ENCODE data around the gene CSNK1D. TPM values are rescaled to one million over a fixed set of nuclear protein-coding genes. Genes with fewer than 3 reads are reported as not detected.

The CSNK1D gene
- total RNA-seq, 4 donors from 2014 or later = 52.3 to 142 (median 58.8) TPM

DNA sequence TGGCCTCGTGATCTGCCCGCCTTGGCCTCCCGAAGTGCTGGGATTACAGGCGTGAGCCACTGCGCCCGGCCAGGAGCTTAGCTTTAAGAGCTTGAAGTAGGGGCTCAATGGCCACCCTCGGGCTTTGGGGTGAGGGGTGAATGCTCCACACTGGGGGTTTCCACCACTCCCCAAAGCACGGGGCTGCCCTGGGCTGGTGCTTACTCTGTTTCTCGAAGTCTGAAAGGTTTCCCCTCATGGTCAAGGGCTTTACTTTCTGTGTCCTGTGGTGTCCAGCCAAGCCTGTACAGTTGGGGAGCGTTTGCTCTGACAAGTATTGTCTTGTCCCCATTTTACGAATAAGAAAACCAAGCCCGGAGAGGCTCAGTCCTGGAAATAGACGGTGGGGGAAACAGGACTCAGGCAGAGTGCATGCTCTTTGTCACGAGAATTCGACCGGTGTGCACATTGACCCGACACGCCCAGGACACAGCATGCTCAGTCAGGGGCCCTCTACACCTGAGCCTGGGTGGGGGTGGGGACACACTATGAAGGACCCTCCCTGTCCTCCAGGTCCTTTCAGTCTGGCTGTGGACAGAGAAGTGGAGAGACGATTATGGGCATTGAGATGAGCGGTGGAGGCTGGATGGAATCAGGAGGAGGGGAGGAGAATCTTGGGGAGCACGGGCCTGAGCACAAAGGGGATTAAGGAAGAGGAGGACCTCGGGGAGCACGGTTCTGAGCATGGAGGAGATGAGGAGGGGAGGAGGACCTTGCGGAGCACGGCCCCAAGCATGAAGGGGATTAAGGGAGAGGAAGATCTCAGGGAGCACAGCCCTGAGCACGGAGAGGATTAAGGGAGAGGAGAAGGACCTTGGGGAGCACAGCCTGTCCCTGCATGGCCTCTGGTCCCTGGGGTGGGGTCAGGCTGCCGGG lies 36.4 kb upstream of the CSNK1D start:
- Histone ChIP-seq H3K9me3 (no peaks in the 10 kb centered on the region), H3K4me3 (no peak overlapping the region), H3K36me3 (no peaks in the 10 kb centered on the region), H3K4me1 (peaks cover 3% of the 10 kb centered on the region), H3K27me3 (peaks cover 43% of the 10 kb centered on the region), H3K27ac (no peak overlapping the region)
- DNase-seq (ENCODE audit: low spot score in 2 of 2) = no peak
- 84% methylated on average over 25 of the region's 27 CpGs for WGBS
- TF ChIP-seq POLR2AphosphoS5 (IDR thresholded peaks at IDR 0.05) (no peak), EP300 (IDR thresholded peaks at IDR 0.05) (no peak), POLR2A (IDR thresholded peaks at IDR 0.05) (no peak)
- TF ChIP-seq, protein P1, sequence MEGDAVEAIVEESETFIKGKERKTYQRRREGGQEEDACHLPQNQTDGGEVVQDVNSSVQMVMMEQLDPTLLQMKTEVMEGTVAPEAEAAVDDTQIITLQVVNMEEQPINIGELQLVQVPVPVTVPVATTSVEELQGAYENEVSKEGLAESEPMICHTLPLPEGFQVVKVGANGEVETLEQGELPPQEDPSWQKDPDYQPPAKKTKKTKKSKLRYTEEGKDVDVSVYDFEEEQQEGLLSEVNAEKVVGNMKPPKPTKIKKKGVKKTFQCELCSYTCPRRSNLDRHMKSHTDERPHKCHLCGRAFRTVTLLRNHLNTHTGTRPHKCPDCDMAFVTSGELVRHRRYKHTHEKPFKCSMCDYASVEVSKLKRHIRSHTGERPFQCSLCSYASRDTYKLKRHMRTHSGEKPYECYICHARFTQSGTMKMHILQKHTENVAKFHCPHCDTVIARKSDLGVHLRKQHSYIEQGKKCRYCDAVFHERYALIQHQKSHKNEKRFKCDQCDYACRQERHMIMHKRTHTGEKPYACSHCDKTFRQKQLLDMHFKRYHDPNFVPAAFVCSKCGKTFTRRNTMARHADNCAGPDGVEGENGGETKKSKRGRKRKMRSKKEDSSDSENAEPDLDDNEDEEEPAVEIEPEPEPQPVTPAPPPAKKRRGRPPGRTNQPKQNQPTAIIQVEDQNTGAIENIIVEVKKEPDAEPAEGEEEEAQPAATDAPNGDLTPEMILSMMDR (IDR thresholded peaks at IDR 0.05) = no peak

DNA sequence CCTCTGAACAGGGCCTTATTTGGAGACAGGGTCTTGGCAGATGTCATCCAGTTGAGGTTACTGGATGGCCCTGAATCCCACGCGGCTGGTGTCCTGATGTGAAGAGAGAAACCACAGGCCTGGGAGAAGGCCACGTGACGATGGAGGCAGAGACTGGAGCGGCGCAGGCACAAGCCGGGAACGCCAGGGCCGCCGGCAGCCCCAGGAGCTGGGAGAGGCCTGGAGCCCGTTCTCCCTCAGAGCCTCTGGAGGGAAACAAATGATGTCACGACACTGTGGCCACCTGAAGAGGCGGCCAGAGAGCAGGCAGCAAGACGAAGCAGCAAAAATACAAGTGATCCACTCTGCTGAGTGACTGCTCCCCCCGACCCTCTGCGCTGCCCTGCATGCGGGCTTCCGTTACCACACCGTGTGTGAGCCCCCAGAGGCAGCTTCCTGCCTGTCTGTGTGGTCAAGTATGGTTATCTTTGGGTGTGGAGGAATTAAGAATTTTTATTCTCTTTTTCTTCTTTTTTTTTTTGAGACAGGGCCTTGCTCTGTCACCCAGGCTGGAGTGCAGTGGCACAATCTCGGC lies 32.3 kb upstream of the CSNK1D start:
- 73% methylated on average over 20 of the region's 20 CpGs for WGBS
- Histone ChIP-seq H3K36me3 (no peaks in the 10 kb centered on the region), H3K27ac (no peak overlapping the region), H3K27me3 (peaks cover 18% of the 10 kb centered on the region), H3K4me3 (no peak overlapping the region), H3K9me3 (no peaks in the 10 kb centered on the region), H3K4me1 (peaks cover 13% of the 10 kb centered on the region)
- DNase-seq (ENCODE audit: low spot score in 2 of 2) = no peak
- TF ChIP-seq, protein P1 (IDR thresholded peaks at IDR 0.05) = no peak
- TF ChIP-seq EP300 (IDR thresholded peaks at IDR 0.05) (no peak), POLR2AphosphoS5 (IDR thresholded peaks at IDR 0.05) (no peak)

DNA sequence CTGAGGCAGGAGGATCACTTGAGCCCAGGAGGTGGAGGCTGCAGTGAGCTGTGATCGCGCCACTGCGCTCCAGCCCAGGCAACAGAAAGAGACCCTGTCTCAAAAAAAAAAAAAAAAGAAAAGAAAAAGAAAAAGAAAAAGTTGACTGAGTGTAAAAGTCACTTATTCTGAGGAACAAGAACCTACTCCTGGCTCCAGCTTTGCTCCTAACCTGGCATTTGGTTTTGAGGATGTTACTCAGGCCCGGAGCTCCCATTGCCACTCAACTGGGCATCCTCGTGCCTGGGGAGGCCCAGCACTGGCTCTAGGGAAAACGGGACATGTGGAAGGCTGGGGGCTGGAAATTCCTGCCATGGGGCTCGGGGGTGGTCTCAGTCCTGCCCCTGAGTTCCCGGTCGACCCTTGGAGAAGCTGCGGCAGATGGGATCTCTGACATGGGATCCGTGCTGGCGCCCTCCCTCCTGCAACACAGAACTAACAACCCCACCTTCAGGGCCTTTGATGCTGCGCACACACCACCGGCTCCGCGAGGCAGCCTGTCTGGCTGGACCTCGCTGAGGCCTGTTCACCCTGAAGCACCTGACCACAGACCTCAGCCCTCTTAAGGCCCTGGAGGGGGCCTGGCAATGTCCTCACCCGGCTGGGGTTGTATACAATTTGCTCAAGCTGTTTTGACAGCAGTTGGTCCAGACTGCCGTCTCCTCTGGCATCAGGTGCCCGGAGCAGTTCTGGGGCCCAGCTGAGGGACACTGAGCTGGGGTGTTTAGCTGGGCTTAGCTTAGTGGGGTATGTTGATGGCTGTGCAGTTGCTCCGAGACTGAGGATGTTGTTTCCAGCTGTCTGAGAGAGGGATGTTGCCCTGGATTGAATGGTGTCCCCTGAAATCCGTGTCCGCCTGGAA lies 31.6 kb upstream of the CSNK1D start:
- H3K4me3 ChIP-seq = no peak overlapping the region

DNA sequence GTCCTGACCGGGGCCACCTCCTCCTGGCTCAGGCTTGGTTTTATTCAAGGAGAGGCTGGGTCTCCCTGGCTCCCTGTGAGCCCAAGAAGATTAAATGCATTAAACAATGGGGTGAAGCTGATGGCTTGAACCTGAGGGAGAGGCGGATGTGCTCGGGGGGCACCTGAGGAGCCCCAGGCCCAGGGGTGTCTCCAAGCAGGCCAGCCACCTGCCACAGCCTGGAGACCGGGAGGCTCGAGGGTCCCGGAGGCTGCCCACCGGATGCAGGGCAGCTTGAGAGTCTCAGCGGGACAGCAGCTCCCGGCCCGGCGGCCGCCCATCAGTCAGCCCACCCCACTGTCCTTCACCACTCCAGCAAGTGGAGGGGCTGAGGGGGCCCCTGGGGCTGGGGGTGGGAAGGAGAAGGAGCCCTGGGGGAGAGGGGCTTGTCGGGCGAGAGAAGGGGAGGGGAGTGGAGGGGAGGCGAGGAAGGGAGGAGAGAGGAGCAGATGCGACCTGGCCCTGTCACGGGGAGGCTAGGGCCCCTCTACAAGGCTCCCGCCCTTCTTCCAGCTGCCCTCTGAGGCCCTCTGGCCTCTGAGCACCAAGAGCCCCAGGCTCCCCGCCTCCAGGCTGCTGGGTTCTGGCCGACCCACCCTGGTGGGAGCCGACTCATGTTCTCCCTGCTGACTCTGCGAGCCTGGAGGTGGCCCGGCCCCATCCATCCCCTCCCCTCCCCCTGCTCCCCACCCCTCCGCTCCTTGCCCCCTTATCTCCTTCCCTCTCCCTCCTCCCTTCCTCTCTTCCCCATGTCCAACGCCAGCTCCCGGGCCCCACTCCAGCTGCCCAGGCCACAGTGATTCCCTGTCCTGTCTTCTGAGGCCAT lies 30.7 kb upstream of the CSNK1D start:
- no peak overlapping the region for H3K4me3 ChIP-seq
- DNase-seq (ENCODE audit: low spot score in 2 of 2) = no peak
- no peaks in the 10 kb centered on the region for H3K9me3 ChIP-seq
- WGBS = 82% methylated on average over 13 of the region's 26 CpGs
- H3K36me3 ChIP-seq = no peaks in the 10 kb centered on the region
- TF ChIP-seq POLR2A (IDR thresholded peaks at IDR 0.05) = no peak
- no peak for TF ChIP-seq POLR2AphosphoS5 (IDR thresholded peaks at IDR 0.05)
- TF ChIP-seq EP300 (IDR thresholded peaks at IDR 0.05) = no peak
- TF ChIP-seq, protein P1 (IDR thresholded peaks at IDR 0.05) = no peak
- no peak overlapping the region for H3K27ac ChIP-seq
- peaks cover 1% of the 10 kb centered on the region for H3K27me3 ChIP-seq
- H3K4me1 ChIP-seq = peaks cover 20% of the 10 kb centered on the region

More for the DNA sequence above, 31.6 kb upstream of the CSNK1D start:
- Histone ChIP-seq H3K36me3 (no peaks in the 10 kb centered on the region), H3K27me3 (peaks cover 10% of the 10 kb centered on the region), H3K27ac (no peak overlapping the region), H3K4me1 (peaks cover 20% of the 10 kb centered on the region), H3K9me3 (no peaks in the 10 kb centered on the region)
- no peak for DNase-seq (ENCODE audit: low spot score in 2 of 2)
- WGBS = 91% methylated on average over 13 of the region's 23 CpGs
- TF ChIP-seq POLR2AphosphoS5 (IDR thresholded peaks at IDR 0.05) (no peak), EP300 (IDR thresholded peaks at IDR 0.05) (no peak), POLR2A (IDR thresholded peaks at IDR 0.05) (no peak)
- TF ChIP-seq, protein P1 (IDR thresholded peaks at IDR 0.05) = no peak

All from suprapubic skin (tissue), 4 donors.